GM19467 (cell line): ENCODE results near the gene CCN5.
A peak's percentile ranks its signal among the peaks of the same experiment; 100 is the strongest.
"Not testable (repeated sequence)": the region's sequence is repeated elsewhere in the genome, so short reads cannot be mapped to it uniquely, and the experiment has no call there.

Source experiments
- ATAC-seq: cut with Tn5 transposase; IDR thresholded peaks from one replicate; pipeline ENCODE4 v1.9.1; 2021; ENCODE audit warnings: mild to moderate bottlenecking, moderate library complexity; ENCODE audit not compliant: unreplicated experiment

The CCN5 gene

GRCh38 chr20:44714701-44715498 is at the start of gene CCN5:
CCN5 (plus strand) TSS chr20:44715369; CDS start chr20:44715391, 22 bp downstream.
- ATAC-seq: no peak

DNA sequence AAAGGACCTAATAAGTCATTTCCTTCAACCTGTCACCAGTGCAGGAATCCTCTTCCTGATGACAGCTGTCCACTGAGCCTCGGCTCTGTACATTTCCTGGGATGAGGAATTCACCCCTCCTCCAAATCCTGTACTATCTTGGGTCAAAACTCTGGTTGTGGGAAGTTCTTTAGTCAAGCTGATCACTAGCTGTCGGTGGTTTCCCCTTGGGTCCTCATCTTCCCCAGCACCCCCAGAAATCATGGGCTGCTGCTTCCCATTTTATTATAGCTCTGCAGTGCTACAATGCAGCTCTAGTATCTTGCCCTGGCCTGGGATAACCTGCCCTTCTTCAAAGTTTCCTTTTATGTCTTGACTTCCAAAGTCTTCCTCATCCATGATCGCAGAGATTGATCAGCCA is 49.1 kb upstream of the CCN5 start:
- ATAC-seq: no peak

GRCh38 chr20:44670851-44671250 is 44.3 kb upstream of the CCN5 start:
- ATAC-seq: not testable (repeated sequence)

DNA sequence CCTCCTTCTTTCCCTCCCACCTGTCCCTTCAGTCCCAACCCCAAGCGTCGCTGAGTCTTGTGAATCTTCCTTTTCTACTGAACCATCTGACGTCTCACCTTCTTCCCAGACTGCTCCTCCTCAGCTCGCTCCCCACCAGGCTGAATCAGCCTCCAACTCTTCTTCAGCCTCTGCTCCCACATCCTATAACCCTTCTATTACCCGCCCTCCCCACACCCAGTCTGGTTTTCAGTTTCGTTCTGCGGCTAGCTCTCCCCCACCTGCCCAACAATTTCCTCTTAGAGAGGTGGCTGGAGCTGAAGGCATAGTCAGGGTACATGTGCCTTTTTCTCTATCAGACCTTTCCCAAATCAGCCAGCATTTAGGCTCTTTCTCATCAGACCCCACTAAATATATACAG is 43.6 kb upstream of the CCN5 start:
- not testable (repeated sequence) for ATAC-seq

DNA sequence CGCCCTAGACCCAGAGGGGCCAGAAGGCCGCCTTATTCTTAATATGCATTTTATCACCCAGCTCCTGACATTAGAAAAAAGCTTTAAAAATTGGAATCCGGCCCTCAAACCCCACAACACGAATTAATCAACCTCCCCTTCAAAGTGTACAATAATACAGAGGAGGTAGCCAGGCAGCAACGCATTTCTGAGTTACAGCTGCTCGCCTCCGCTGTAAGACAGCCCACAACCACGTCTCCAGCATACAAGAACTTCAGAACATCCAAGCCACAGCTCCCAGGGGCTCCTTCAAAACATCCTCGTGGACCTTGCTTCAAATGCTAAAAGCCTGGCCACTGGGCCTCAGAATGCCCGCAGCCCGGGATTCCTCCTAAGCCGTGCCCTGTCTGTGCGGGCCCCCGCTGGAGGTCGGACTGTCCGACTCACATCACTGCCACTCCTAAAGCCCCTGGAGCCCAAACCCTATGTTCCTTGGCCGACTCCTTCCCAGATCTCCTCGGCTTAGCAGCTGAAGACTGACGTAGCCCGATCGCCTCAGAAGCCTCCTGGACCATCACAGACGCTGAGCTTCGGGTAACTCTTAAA is 42.8 kb upstream of the CCN5 start:
- ATAC-seq: not testable (repeated sequence)

DNA sequence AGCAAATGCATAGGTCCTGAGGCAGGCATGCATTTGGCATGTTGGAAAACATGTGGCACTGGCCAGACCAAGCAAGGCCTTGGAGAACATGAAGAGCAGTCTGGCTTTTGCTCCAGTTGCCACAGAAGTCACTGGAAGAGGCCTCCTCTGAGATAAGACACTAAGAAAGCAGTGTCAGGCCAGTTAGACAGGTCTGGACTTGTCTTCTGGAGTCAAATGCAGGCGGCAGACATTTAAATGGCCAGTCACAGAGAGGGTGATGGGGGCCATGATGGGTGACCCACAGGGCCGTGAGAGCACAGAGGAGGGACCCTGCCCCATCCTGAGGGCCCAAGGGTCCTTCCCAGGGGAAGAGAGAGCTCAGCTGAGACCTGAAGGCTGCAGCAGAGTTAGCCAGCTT is 36.9 kb upstream of the CCN5 start:
- ATAC-seq: no peak

- ATAC-seq: no peak
Observed at GRCh38 chr20:44678990-44679611, 36.1 kb upstream of the CCN5 start.

GRCh38 chr20:44681796-44682566 is 33.2 kb upstream of the CCN5 start:
- no peak for ATAC-seq

- peak; percentile 69 for ATAC-seq
Observed at GRCh38 chr20:44683263-44684046, 31.7 kb upstream of the CCN5 start.

GRCh38 chr20:44684047-44684967 is 30.9 kb upstream of the CCN5 start:
- ATAC-seq: no peak

DNA sequence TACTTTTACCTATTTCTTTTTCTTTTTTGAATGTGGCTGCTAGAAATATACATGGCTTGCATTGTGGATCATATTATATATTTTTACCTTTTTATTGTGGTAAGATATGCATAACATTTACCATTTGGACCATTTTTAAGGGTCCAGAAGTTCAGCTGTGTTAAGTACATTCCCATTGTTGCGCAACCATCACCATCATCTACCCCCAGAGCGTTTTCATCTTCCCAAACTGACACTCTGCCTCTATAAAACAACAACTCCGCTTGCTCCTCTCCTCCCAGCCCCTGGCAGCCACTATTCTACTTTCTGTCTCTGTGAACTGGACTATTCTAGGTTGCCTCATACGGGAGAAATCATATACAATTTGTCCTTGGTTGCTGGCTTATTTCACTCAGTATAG is 28.2 kb upstream of the CCN5 start:
- ATAC-seq: no peak

GRCh38 chr20:44688053-44688625 is 27.0 kb upstream of the CCN5 start:
- ATAC-seq: no peak

- ATAC-seq: no peak
Observed at GRCh38 chr20:44689809-44690208, 25.4 kb upstream of the CCN5 start.

DNA sequence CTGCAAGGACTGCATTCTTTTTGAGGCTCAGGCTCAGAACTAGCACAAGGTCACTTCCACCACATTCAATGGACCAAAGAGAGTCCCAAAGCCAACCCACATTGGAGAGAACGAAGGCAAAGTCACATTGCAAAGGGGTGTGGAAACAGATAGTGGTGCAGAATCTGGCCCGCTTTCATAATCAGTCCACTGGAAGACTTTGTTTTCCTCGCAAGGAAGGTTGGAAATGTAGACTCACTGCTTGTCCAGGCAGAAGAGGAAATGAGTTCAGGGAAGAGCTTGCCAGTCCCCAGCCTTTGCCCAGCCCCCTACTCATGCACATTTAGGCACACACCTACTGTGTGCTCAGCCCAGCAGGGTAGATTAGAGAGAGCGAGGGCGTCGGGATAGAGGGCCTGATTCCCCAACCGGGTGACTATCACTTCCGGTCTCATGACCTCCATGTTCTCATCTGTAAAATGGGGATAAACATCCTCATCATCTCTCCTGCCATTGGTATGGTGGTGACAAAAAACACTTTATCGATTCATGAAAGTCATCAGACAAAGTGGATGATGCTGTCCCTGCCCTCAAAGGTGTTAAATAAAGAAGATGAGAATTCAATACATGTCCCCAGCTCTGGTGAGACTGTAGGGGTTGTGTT is 24.3 kb upstream of the CCN5 start:
- no peak for ATAC-seq

DNA sequence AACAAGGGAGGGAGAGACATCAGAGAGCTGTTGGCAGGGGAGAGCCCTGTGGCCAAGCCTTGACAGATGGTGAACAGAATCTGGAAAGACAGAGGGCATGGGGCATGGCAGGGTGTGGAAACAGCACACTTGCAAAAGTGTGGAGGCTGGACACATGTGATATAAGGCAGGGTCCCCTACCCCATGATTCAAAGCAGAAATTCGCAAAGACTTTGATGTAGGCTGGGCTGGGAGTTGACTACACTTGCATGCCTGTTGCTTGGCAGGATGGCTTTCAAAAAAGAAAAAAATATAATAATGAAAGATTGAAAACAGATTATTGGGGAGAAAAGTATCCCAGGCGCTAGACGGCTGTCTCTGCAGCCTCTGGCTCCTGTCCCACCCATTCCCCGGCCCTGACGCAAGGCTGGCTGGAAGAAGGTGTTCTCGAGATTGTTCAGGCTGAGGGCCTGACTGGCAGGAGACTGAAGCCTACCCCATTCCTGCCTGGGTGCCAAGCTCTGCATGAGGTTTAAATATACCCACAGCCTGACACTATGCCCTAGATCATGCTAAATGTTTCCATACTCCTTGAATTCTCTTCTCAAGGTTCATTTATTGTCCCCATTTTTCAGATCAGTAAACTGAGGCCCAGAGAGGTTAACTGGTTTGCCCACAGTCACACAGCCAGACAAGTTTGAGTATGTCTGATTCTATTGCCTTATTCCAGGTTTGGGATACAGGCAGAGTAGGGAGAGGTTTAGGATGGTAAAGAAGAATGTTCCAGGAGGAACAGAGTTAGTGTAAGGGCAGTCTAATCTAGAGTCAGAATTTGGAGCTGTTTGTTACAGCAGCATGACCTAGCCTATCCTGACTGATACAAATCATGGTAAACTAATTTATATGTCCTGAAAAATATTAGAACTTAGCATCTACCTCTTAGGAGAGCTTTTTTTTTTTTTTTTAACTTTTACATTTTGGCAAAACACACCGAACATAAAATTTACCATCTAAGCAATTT is 23.4 kb upstream of the CCN5 start:
- ATAC-seq: no peak

- ATAC-seq: no peak
Observed at GRCh38 chr20:44692932-44693480, 22.2 kb upstream of the CCN5 start.

- ATAC-seq: no peak
Observed at GRCh38 chr20:44693627-44694026, 21.5 kb upstream of the CCN5 start.
